GM19035 (cell line): ENCODE data around the gene SETD5.
"Not testable (repeated sequence)": the region's sequence is repeated elsewhere in the genome, so short reads cannot be mapped to it uniquely, and the experiment has no call there.

ENCODE experiments used
- ATAC-seq: cut with Tn5 transposase; IDR thresholded peaks from one replicate; pipeline ENCODE4 v1.9.1; 2021; ENCODE audit not compliant: unreplicated experiment

SETD5 gene

GRCh38 chr3:9455596-9456131 lies 58.2 kb downstream of the SETD5 start:
- no peak for ATAC-seq

- no peak for ATAC-seq
Measured at GRCh38 chr3:9467451-9467850, 70.0 kb downstream of the SETD5 start.

- ATAC-seq, result no peak
Measured at GRCh38 chr3:9468460-9468859, 71.0 kb downstream of the SETD5 start.

- ATAC-seq, result no peak
Measured at GRCh38 chr3:9469986-9470385, 72.6 kb downstream of the SETD5 start.

GRCh38 chr3:9473496-9474065 lies 76.2 kb downstream of the SETD5 start:
- ATAC-seq, result no peak

GRCh38 chr3:9474482-9474881 lies 77.1 kb downstream of the SETD5 start:
- ATAC-seq, result no peak

GRCh38 chr3:9476935-9477334 lies 79.5 kb downstream of the SETD5 start:
- no peak for ATAC-seq

GRCh38 chr3:9480265-9480664 lies 82.8 kb downstream of the SETD5 start:
- no peak for ATAC-seq

- no peak for ATAC-seq
Measured at GRCh38 chr3:9485248-9485647, 87.8 kb downstream of the SETD5 start.

- ATAC-seq, result no peak
Measured at GRCh38 chr3:9491506-9491905, 94.1 kb downstream of the SETD5 start.

- not testable (repeated sequence) for ATAC-seq
Measured at GRCh38 chr3:9494036-9494435, 96.6 kb downstream of the SETD5 start.

GRCh38 chr3:9496893-9497292 lies 99.5 kb downstream of the SETD5 start:
- ATAC-seq, result no peak

- ATAC-seq, result no peak
Measured at GRCh38 chr3:9497821-9498565, 100.6 kb downstream of the SETD5 start.

GRCh38 chr3:9498781-9499180 lies 101.4 kb downstream of the SETD5 start:
- no peak for ATAC-seq

GRCh38 chr3:9499455-9500107 lies 102.2 kb downstream of the SETD5 start:
- ATAC-seq, result no peak

- ATAC-seq, result no peak
Measured at GRCh38 chr3:9500108-9501050, 103.0 kb downstream of the SETD5 start.

GRCh38 chr3:9501226-9501625 lies 103.8 kb downstream of the SETD5 start:
- no peak for ATAC-seq

GRCh38 chr3:9503283-9503682 lies 105.9 kb downstream of the SETD5 start:
- ATAC-seq, result no peak

GRCh38 chr3:9507586-9508578 lies 110.5 kb downstream of the SETD5 start:
- ATAC-seq, result no peak

GRCh38 chr3:9508781-9509180 lies 111.4 kb downstream of the SETD5 start:
- no peak for ATAC-seq
